GM18517 (cell line): Measurements from ENCODE around the gene RPL18.
"Not testable (repeated sequence)": the region's sequence is repeated elsewhere in the genome, so short reads cannot be mapped to it uniquely, and the experiment has no call there.

Experiments
- ATAC-seq: cut with Tn5 transposase; IDR thresholded peaks from one replicate; pipeline ENCODE4 v1.9.1; 2021; ENCODE audit warnings: mild to moderate bottlenecking, moderate library complexity; ENCODE audit not compliant: unreplicated experiment

The RPL18 gene

DNA sequence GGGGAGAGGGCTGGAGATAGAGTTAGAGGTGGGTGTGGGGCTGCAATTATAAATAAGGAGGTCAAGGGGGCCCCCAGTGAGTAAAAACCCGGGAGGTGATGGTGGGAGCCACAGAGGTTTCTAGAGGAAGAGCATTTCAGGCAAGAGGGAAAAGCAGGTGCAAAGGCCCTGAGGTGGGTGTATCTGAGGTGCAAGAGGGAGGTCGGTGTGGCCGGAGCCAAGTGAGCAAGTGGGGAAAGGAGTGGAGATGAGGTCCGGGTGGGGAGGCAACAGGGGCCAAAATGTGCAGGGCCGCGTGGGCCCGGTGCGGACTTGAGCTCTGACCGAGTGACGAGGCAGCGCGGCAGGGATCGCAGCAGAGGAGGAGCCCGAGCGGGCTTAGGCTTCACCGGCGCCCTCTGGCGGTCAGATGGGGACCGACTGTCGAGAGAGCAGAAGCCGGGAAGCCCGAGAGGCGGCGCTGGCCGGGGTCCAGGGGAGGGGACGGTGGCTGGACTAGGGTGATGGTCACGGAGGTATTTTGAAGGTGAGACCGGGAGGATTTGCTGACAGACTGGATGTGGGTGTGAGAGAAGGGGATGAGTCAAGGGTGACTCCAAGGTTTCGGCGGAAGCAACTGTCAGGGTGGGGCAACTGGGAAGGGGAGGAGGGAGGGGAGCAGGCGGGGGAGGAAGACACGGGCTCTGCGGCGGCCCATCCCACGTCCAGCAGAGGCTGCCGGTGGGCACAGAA lies 30.1 kb downstream of the RPL18 start:
- no peak for ATAC-seq

GRCh38 chr19:48587387-48587786 lies 31.6 kb downstream of the RPL18 start:
- ATAC-seq, result no peak

DNA sequence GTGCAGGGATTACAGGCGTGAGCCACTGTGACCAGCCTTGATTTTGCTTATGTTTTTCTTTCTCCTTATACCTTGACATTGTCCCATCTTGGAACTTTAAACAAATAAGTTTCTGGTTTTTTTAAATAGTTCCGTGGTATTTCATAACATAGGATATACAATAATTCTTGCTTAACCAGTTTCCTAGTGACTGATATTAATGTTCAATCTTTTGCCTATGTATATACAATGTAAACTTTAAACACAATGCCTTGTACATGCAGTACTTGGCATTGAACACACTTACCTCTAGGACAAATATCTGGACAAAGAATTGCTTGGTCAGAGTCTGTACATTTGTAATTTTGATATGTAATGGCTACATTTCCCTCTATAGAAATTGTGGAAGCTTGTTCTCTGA lies 36.8 kb downstream of the RPL18 start:
- ATAC-seq, result no peak

GRCh38 chr19:48578891-48579290 lies 40.1 kb downstream of the RPL18 start:
- no peak for ATAC-seq

GRCh38 chr19:48577908-48578307 lies 41.1 kb downstream of the RPL18 start:
- not testable (repeated sequence) for ATAC-seq

DNA sequence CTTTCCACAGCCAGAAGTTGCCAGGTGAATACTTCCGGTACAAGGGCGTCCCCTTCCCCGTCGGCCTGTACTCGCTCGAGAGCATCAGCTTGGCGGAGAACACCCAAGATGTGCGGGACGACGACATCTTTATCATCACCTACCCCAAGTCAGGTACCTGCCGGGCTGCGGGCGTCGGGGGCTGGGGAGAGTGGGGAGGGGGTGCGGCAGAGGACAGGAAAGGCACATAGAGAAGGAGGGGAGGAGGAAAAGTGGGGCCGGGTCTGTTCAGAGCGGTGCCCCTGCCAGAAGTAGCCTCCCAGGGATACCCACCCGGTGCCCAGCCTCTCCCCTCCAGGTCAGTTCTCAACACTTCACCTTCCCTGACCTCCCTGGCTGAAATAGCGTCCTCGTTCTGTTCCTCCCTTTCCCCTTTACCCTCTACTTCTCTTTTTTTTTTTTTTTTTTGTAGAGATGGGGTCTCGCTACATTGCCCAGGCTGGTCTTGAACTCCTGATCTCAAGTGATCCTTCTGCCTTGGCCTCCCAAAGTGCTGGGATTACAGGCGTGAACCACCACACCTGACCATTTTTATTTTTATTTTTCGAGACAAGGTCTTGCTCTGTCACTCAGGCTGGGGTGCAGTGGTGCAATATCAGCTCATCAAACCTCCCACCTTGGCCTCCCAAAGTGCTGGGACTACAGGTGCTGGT lies 42.9 kb downstream of the RPL18 start:
- no peak for ATAC-seq

DNA sequence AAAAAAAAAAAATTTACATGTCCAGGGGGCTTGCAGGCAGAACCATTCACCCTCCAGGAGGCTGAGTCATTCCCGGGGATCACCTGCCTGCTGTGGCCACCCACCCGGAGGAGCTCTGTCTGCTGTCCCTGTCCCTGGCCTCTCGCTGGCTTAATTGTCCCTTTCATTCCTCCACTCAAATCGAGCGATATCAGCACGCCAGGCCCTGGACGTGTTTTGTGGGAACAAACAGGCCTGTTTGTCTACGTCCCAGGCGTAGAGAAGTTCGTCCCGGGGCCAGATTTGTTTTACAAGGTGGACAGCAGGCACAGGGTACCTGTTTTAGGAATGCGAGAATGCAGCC lies 45.8 kb downstream of the RPL18 start:
- no peak for ATAC-seq

DNA sequence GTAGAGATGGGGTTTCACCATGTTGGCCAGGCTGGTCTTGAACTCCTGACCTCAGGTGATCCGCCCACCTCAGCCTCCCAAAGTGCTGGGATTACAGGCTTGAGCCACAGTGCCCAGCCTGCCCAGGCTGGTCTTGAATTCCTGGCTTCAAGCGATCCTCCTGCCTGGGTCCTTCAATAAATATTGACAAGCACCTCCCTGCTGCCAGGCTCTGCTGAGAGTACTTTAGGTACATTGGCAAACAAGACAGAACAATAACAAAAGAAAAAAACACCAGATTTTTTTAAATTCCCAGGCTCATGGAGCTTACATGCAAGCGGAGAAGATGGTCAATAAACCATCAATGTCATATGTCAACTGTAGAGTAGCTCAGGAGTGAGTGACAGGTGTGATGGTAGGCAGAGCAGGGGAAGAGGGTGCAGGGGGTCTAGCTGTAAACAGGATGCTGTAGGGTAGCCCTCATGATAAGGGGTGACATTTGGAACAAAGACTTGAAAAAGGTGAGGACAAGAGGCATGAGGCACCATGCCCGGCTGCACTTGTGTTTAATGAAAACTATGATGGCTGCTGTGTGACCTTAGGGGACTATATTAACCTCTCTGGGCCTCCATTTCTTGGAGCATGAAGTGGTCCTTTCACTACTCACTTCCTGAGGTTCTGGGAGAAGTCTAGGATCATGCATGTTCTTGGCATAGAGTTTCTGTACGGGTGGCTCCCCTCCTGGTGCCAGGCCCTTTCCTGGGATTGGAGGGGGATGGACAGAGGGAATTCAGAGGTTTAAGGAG lies 47.4 kb downstream of the RPL18 start:
- ATAC-seq, result no peak

DNA sequence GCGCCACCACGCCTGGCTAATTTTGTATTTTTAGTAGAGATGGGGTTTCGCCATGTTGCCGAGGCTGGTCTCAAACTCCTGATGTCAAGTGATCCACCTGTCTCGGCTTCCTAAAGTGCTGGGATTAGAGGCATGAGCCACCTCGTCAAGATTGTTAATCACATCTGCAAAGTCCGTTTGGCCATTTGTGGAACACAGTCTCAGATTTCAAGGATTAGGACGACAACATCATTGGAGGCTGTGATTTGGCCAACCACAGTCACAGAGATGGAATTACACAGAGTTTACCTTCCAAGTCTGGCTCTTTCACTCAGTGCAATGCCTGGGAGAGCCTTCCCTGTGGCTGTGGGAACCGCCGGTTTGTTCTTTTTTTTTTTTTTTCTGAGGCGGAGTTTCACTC lies 49.2 kb downstream of the RPL18 start:
- ATAC-seq, result no peak

DNA sequence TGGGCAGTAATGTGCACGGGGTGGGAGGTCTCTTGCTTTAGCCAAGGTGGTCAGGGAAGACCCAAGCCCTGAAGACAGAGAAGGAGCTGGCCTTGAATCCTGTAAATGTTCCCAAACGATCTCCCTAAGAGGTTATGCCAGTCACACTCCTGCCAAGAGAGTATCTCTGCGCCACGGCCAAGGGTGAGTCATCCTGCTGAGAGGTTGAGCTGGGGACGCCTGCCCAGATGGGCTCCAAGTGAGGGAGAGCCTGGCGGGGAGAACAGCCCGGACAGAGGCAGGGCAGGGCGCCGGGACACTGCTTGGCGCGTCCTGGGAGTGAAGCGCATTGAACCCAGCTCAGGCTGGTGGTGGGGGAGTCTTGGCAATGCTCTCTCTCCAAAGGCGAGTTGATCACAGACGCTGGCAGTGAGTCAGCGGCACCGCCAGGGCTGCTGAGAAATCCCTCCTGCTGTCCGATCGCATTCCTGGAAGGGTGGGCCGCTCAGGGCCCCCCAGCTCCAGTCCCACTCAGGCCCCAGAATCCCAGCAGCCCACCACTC lies 50.6 kb downstream of the RPL18 start:
- no peak for ATAC-seq
